NOMO-1 (cell line): ENCODE results near the gene HBP1.
"Not testable (repeated sequence)": the region's sequence is repeated elsewhere in the genome, so short reads cannot be mapped to it uniquely, and the experiment has no call there.

ENCODE experiments used
- DNase-seq, 2 experiments: peaks; one replicate each; lab custom pipeline; 2025; ENCODE audit not compliant: unreplicated experiment in 2 of 2; lab: John Stamatoyannopoulos, UW

Gene HBP1, protein sequence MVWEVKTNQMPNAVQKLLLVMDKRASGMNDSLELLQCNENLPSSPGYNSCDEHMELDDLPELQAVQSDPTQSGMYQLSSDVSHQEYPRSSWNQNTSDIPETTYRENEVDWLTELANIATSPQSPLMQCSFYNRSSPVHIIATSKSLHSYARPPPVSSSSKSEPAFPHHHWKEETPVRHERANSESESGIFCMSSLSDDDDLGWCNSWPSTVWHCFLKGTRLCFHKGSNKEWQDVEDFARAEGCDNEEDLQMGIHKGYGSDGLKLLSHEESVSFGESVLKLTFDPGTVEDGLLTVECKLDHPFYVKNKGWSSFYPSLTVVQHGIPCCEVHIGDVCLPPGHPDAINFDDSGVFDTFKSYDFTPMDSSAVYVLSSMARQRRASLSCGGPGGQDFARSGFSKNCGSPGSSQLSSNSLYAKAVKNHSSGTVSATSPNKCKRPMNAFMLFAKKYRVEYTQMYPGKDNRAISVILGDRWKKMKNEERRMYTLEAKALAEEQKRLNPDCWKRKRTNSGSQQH

DNA sequence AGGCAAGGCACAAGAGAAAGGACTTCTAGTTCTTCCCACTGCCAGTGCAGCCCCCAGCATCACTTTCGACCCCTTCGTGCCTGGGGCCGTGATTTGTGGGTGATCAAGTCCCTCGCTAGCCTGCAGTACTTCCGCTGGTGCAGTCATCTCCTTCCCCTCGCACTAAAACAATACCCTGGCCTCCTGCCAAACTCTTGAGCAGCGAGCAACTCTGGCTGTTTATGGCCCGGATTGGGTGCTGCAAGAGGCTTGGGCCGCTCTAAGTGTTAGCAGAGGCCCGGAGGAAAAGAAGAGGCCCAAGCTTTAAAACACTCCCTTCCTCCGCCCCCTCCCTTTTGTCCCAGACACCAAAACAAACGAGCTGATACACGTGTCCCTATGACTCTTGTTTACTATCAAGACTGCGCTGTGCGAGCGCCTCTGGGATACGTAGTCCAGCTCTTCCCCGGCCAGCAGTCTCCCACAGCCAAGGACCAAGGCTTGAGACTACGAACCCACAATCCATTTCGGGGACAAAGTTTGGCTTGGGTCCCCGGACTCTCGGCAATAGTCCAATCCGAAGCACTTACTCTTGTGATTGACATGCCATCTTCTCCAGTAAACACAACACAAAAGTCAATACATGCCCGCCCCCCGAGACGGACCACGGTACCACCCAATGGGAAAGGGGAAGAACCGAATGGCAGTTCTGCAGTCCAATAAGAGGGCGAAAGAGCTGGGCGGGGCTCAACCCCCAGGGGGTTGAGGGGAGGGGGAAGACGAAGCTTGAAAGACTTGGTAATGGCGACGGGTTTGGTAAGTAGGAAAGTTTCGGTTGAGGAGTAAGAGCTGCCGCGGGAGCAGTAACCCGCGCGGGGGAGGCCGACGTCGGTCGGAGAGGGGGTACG is at the start of gene HBP1:
Gene HBP1, plus strand, starts transcription at position 771 of the 887 bp plus-strand sequence. CDS start 10,891 bp downstream, outside the sequence.
- DNase-seq: peak; percentile 93

DNA sequence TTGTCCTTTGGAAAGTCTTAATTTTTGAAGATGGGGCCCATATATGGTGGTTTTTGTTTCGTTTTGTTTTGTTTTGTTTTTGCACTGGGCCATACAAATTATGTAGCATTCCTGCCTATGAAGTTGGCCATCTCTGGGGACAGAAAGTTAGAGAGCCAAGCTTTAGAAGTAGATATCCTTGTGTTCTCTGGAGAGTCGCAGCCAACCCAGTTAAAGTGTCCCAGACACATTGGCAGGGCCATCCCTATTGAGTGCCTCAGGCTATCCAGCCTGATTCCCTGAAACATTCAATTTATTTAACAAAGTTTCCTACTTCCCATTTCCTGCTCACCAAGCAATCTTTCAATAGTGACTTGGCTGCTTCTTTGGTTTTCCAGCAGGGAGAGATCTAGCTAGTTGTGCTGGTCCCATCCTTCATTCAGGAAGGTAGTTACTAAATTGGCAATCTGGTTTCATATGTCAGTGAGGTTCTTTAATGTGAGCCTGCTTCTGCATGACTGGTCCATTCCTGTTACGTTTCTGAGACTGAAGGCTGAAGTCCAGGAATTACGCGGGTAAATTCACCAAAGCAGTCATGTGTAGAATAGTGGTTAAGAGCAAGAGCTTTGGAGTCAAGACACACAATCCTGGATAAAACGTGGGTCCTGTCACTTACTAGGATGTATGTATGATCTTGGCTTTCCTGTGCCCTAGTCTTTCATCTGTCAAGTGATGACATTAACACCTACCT is 49.3 kb upstream of the HBP1 start:
- DNase-seq: no peak

DNA sequence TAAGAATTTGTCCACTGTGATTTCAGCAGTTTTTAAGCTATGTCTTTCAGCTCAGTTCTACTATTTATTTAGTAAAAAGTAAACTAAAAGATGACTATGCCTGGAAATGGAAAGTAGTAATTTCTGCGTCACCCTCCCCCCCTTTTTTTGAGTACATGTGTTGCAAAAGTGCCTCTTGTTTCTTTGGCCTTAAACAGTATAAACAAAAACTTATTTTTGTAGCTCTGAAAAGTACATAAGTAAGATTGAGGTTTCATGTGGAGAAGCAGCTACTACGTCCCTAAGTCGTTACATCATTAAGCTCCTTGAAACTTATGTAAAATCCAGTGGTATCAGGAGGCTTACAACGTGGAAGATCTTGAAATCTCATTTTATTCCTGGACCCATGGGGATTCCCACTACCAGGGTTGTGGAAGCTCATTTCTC is 46.3 kb upstream of the HBP1 start:
- DNase-seq: no peak

DNA sequence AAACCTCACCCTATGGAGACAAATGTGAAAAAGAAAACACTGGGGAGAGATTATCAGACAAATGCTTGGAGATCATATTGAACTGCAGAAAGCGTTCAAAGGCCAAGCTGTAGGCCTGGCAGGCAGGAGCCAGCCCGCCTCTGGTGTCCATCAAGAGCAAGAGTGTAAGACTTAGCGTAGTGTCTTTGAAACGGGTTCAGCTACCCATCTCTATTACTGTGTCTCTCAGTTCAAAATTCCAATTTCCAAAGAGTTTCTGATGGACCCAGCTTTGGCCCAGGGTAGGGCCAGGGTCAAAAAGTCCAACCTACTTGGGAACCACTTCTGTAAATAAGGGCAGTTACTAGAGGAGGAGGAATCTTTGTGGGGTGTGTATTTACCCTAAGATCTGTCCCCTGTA is 45.4 kb upstream of the HBP1 start:
- DNase-seq: no peak

DNA sequence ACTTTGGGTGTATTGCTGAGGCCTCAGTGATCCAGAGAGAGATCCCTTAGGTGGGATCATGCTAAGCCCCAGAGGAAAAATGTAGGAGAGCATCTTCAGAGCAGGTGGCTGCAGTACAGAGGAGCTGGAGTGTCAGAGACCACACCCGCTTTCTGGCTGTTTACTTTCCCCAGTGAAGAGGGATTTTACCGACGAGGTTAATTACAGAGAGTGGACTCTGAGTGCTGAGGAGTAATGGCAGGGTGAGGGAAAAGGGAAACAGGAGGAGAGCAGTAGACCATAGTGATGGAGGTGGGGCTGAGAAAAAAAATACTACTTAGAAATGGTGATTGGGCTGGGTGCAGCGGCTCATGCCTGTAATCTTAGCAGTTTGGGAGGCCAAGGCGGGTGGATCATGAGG is 43.3 kb upstream of the HBP1 start:
- no peak for DNase-seq

DNA sequence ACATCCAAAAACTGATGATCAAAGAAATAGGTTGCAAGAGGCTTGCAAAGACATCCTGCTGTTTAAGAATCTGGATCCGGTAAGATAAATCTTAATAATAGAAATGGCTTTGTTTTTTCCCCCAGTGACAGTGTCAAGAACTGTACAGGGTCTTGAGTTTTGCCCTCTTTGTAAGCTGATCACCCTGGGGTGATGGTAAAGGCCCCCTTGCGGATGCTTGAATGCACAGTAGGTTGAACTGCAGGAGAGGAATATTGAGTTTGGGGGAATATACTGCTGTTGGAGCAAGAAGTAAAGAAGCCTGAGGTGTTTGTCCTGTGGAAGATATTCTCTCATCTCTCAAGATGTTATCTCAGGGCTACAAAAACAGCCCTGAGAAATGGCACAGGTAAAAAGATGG is 40.6 kb upstream of the HBP1 start:
- no peak for DNase-seq

DNA sequence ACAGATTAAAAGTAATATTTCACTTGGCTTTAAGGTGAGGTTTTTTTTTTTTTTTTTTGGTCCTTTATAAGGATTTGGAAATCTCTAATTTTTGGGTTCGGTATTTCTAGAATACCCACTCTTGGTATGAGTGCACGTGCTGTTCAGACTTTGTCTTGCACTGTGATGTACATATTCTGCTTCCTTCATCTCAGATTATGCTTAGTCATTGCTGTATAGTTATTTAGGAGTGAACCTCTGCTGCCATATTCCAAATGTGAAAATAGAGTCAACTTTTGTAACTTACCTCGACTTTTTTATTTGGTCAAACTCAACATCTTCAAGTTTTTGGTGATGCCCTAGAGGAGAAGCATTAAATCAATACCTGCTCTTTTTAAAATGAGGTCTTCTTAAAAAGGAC is 40.1 kb upstream of the HBP1 start:
- no peak for DNase-seq

DNA sequence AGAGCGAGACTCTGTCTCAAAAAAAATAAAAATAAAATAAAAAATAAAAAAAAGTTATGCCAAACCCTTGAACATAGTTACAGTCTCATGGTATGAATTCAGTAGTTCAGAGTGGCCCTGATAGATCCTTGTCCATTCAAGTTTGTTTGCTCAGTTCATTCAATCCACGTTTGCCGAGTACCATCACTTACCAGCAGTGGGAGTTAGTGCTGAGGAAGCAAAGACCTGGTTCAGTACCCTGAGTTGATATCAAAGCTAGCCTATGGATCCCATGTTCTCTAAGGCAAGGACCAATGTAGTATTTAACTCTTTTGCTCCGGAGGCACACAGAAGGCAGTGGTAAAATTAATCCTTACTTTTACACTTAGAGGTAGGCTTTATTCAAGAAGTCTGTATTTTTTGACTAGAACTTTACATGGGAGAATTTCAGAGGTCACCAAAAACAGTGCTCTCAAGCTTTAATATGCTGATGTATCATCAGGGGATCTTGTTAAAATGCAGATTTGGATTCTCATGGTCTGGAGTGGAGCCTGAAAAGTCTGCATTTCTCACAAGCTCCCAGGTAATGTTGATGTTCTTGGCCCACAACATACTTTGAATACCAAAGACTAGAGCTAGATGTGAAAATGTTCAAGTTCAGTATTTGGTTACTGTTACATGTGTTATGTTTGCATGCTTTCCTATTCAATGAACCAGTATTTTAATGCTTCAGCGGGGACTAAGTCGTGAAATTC is 38.1 kb upstream of the HBP1 start:
- DNase-seq: no peak

DNA sequence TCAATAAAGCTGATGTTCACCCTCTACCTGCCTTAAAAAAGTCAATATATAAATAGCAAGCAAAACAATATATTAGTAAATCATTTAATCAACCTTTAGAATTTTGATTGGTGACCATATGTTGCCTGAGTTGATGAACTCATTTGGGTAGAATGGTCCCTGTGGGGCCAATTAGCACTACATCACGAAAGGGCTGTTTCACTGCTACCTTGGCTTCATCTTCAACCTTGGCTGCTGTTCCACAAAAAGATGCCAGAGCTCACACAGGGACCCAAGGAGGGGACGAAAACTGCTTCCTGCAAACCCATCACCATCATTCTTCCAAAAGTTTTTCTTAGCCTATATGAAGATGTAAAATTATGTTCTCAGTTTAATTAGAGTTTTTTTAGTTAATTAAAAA is 35.4 kb upstream of the HBP1 start:
- no peak for DNase-seq

DNA sequence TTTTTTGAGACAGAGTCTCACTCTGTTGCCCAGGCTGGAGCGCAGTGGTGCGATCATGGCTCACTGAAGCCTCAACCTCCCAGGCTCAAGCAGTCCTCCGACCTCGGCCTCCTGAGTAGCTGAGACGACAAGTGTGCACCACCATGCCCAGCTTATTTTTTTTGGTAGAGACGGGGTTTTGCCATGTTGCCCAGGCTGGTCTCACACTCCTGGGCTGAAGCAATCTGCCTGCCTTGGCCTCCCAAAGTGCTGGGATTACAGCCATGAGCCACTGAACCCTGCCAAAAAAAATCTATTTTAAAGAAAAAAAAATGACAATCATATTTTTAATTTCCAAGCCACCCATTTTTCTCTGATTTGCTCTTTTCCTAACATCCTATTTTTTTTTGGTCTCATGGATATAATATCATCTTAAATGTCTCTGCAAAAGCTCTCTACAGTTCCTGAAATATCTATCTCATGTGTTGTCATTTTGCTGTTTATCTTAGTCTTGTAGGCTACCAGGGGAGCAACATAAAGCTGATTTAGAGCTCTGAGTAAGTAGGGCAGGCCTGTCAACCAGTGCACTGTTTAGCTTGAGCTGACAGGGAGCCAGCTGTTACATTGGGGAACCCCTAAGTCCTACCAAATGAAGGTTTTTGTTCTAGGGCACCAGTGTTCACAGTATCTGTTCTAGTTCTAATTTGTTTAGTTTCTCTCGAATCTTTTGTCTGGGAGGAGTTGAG is 29.9 kb upstream of the HBP1 start:
- DNase-seq: no peak

DNA sequence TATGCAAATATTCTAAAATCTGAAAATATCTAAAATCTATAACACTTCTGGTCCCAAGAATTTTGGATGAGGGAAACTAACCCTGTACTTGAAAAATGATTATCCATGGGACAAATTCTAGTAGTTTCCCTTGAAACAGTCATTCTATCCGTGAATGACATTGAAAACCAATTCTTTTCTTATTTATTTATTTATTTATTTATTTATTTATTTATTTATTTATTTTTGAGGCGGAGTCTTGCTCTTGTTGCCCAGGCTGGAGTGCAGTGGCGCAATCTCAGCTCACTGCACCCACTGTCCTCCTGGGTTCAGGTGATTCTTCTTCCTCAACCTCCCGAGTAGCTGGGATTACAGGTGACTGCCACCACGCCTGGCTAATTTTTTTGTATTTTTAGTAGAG is 24.9 kb upstream of the HBP1 start:
- DNase-seq: not testable (repeated sequence)

DNA sequence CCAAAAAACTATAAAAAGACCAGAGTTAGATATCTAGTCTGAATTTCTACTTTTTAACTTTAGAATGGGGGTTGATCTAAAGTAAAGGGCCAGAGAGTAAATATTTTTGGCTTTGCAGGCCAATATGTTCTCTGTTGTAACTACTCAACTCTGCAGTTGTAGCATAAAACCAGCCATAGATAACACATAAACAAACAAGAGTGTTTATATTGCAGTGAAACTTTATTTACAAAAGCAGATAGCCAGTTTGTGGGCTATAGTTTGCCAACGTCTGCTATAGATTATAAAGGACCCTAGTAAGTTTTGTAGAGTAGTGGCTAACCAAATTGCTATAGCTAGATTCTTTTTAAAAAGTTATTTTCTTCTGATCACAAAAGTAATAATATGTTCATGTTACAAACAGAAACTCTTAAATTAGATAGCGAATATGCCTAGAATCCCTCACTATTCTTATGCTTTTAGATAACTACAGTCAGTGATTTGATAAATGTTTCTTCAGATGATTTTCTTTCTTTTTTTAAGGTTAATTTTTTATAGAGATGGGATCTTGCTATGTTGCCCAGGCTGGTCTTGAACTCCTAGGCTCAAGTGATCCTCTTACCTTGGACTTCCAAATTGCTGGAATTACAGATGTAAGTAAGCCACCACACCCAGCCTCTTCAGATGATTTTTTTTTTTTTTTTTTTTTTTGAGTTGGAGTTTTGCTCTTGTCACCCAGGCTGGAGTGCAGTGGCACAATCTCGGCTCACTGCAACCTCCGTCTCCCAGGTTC is 23.6 kb upstream of the HBP1 start:
- DNase-seq: no peak

DNA sequence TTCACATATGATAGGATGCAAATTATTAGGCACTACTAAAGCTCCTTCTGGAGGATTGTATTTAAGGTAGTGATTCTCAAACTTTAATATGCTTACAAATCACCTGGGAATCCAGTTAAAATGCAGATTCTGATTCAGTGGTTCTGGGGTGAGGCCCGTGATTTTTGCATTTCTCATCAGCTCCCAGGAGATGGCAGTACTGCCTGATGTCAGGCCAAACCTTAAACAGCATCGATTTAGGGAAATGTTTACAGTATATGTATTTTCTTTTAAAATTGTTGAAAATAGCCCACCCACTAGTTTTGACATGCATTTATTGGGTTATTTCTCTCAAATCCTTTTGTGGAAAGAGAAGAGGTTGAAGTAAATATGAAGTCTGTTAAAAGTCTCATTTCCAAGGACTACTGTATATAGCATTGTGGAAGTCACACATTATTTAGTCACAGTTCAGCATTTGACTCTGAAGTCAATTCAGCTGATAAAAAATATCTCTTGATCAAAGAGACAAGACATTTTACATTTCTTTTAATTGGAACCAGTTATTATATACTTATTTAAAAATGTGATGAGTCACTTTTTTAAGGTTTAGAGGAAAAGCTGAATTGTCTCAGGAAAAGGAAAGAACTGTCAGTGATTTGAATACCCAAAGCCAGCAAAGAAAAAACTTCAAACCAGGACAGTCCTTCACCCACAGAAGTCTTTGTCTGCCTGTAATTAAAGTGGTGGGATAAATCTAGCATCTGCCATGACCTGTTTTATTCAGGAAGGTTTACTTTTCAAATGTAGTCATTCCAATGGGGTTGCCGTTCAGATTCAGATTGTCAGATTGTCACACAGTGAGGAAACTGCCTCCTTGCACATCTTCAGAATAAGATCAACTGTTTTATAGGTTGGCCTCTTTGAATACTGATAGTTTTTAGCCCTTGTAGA is 21.1 kb upstream of the HBP1 start:
- peak in 1 of 2 experiments; percentile 6 for DNase-seq

DNA sequence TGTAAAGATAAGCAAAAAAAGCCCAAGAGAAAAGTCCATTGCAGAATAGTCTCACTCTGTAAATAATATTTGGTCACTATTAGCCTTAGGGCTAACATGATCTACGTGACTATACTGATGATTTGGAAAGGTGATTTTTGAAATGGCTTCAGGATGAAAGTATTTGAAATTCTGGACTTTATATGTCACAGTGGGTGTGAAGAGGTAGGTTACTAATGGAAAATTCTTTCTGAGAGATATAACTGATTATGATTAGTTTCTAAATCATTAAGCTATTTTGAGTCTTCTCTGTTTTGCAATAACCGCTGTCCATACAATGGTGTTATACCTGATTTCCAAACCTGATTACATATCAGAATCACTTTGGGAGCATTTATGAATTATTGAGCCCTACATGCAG is 20.1 kb upstream of the HBP1 start:
- no peak for DNase-seq

DNA sequence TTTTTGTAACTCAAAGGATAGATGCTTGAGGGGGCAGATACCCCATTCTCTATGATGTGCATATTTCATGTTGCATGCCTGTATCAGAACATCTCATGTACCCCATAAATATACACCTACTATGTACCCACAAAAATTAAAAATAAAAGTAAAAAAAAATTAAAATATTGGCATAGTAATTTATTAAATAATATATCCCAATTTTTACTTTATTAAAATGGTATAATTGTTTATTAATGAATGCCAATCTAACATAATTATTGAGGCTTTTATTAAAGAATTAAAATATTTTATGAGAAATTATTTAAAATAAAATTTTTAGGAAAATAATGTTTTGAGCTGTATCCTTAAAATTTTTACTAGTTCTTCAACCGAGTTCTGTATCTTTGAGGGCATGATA is 18.9 kb upstream of the HBP1 start:
- no peak for DNase-seq

DNA sequence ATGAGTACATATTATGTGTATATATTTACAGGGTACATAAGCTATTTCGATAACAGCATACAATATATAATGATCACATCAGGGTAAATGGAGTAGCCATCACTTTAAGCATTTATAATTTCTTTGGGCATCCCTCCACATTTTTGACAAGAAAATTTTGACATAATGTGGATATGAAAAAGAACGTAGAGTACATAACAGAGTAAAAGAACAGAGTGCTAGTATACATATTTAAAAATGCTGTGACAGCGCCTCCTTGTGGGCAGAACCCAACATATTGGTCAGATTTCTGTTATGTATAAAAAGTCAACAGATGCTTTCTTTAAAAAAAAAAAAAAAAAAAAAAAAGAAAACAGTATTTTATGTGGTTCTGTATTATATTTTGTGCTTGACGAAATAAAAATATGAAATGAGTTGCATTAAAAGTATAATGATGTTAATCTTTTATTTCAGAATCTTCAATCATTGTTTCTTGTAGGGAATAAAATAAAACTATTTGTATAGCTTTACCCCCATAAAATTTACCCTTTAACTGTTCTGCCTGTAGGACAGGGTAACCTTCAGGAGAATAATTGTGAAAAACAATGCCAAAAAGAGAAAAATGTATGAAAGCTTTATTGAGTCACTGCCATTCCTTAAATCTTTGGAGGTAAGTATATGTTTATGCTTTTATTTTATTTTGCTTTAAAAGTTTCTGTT is 18.3 kb upstream of the HBP1 start:
- DNase-seq: peak in 1 of 2 experiments; percentile 28

DNA sequence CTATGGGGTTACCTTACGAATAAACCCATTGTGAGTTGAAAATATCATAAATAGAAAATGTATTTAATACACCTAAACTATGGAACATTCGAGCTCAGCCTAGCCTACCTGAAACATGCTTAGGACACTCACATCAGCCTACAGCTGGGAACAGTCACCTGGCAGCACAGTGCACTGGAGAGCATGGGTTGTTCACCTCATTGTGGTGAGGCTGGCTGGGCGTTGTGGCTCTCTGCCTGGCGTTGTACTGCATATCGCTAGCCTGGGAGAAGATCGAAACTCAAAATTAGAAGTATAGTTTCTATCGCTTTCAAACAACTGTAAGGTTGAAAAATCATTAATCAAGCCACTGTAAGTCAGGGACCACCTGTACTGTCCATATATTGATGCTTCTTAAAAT is 17.3 kb upstream of the HBP1 start:
- no peak for DNase-seq
